Mesendoderm (in vitro differentiated cells): ENCODE results near the gene CCDC40.

Experiments used
- DNase-seq: peaks from one replicate; pipeline ENCODE4 v3.0.0; 2013
- H2AK5ac ChIP-seq: 2 replicates; pipeline ENCODE4 v1.6.1; 2013; ENCODE audit warnings: low read length, inconsistent platforms
- H2BK120ac ChIP-seq: 2 replicates; pipeline ENCODE4 v1.6.1; 2013; ENCODE audit warnings: low read depth, mild to moderate bottlenecking, low read length, moderate library complexity, mixed read lengths
- H2BK15ac ChIP-seq: replicated peaks from 2 replicates; pipeline ENCODE4 v1.6.1; 2013; ENCODE audit warnings: low read depth, mild to moderate bottlenecking, moderate library complexity
- H2BK5ac ChIP-seq: 2 replicates; pipeline ENCODE4 v1.6.1; 2013; ENCODE audit warnings: low read length, inconsistent platforms
- H3K18ac ChIP-seq: 2 replicates; pipeline ENCODE4 v1.6.1; 2013; ENCODE audit warnings: mild to moderate bottlenecking, low read length, mixed read lengths
- H3K23ac ChIP-seq: one replicate; pipeline ENCODE4 v1.6.1; 2013; ENCODE audit warnings: low read length
- H3K27ac ChIP-seq: 2 replicates; pipeline ENCODE4 v1.5.1; 2013; ENCODE audit warnings: low read depth, mild to moderate bottlenecking, inconsistent platforms, low read length, moderate library complexity
- H3K27me3 ChIP-seq: 2 replicates; pipeline ENCODE4 v1.6.1; 2013; ENCODE audit warnings: low read length, control low read depth, mild to moderate bottlenecking, inconsistent platforms; ENCODE audit not compliant: insufficient read depth, poor library complexity
- H3K36me3 ChIP-seq: 2 replicates; pipeline ENCODE4 v1.6.1; 2013; ENCODE audit warnings: low read length, inconsistent platforms; ENCODE audit not compliant: control insufficient read depth, insufficient read depth
- H3K4ac ChIP-seq: one replicate; pipeline ENCODE4 v1.6.1; 2013; ENCODE audit warnings: low read depth, mild to moderate bottlenecking, low read length, moderate library complexity
- H3K4me1 ChIP-seq: 2 replicates; pipeline ENCODE4 v1.6.1; 2013; ENCODE audit warnings: low read depth, low read length, inconsistent platforms; ENCODE audit not compliant: control insufficient read depth
- H3K4me2 ChIP-seq: 2 replicates; pipeline ENCODE4 v1.6.1; 2013; ENCODE audit warnings: low read length
- H3K4me3 ChIP-seq: 2 replicates; pipeline ENCODE4 v1.5.1; 2013; ENCODE audit warnings: mild to moderate bottlenecking, low read length
- H3K56ac ChIP-seq: one replicate; pipeline ENCODE4 v1.6.1; 2013; ENCODE audit warnings: low read length
- H3K79me1 ChIP-seq: 2 replicates; pipeline ENCODE4 v1.6.1; 2013; ENCODE audit warnings: low read length, inconsistent platforms
- H3K79me2 ChIP-seq: 2 replicates; pipeline ENCODE4 v1.6.1; 2013; ENCODE audit warnings: mild to moderate bottlenecking, low read length; ENCODE audit not compliant: control insufficient read depth, insufficient read depth
- H3K9ac ChIP-seq: 2 replicates; pipeline ENCODE4 v1.6.1; 2013; ENCODE audit warnings: low read length, inconsistent platforms
- H4K5ac ChIP-seq: one replicate; pipeline ENCODE4 v1.6.1; 2013; ENCODE audit warnings: low read length
- H4K8ac ChIP-seq: one replicate; pipeline ENCODE4 v1.6.1; 2013; ENCODE audit warnings: low read depth, mild to moderate bottlenecking, control low read depth, low read length, moderate library complexity
- WGBS: extraction: QIAGEN DNeasy Blood & Tissue Kit; methylation state at CpG from one replicate; pipeline ENCODE4 v1.1.7; 2013; ENCODE audit warnings: low lambda C conversion rate, missing lambda C conversion rate; ENCODE audit not compliant: insufficient coverage; ENCODE audit errors: extremely low coverage; 5-methylcytosine and 5-hydroxymethylcytosine counted together

CCDC40 gene

GRCh38 chr17:80003969-80004368 lies 32.5 kb upstream of the CCDC40 start:
- H2AK5ac ChIP-seq, result no peak overlapping the region
- H3K27ac ChIP-seq, result no peak overlapping the region
- no peak overlapping the region for H3K56ac ChIP-seq
- WGBS, result 100% methylated on average over 2 of the region's 15 CpGs
- H2BK15ac ChIP-seq, result no peak overlapping the region
- H3K18ac ChIP-seq, result no peak overlapping the region
- H3K4me2 ChIP-seq, result no peak overlapping the region
- H3K9ac ChIP-seq, result no peak overlapping the region
- peaks cover 3% of the 10 kb centered on the region for H3K4me1 ChIP-seq
- no peak overlapping the region for H4K5ac ChIP-seq
- no peak overlapping the region for H4K8ac ChIP-seq
- H2BK5ac ChIP-seq, result no peak overlapping the region
- H3K4ac ChIP-seq, result no peak overlapping the region
- H3K79me1 ChIP-seq, result peaks cover 3% of the 10 kb centered on the region
- DNase-seq, result no peak
- H2BK120ac ChIP-seq, result no peak overlapping the region
- H3K27me3 ChIP-seq, result no peaks in the 10 kb centered on the region
- H3K4me3 ChIP-seq, result no peak overlapping the region
- H3K79me2 ChIP-seq, result no peaks in the 10 kb centered on the region
- H3K36me3 ChIP-seq, result no peaks in the 10 kb centered on the region
- H3K23ac ChIP-seq, result no peak overlapping the region

- Histone ChIP-seq H3K27me3 (no peaks in the 10 kb centered on the region), H3K18ac (no peak overlapping the region), H3K4me1 (peaks cover 4% of the 10 kb centered on the region), H2AK5ac (no peak overlapping the region), H3K27ac (no peak overlapping the region), H3K4me2 (peak overlapping the region; percentile 53), H2BK15ac (no peak overlapping the region), H3K4ac (no peak overlapping the region), H2BK120ac (no peak overlapping the region), H3K56ac (peak overlapping the region; percentile 68), H2BK5ac (no peak overlapping the region), H3K36me3 (no peaks in the 10 kb centered on the region), H3K79me1 (peaks cover 1% of the 10 kb centered on the region), H3K79me2 (no peaks in the 10 kb centered on the region), H3K4me3 (no peak overlapping the region), H4K5ac (no peak overlapping the region), H3K9ac (peak overlapping the region; percentile 53), H3K23ac (no peak overlapping the region), H4K8ac (no peak overlapping the region)
- no CpG with 5 or more reads among the region's 37 CpGs for WGBS
- peak; percentile 65 for DNase-seq
Measured at GRCh38 chr17:80005360-80006338, 30.8 kb upstream of the CCDC40 start.

GRCh38 chr17:80006339-80006720 lies 30.1 kb upstream of the CCDC40 start:
- Histone ChIP-seq H4K8ac (no peak overlapping the region), H4K5ac (no peak overlapping the region), H3K79me2 (no peaks in the 10 kb centered on the region), H3K4me2 (no peak overlapping the region), H3K56ac (peak overlapping the region; percentile 68), H3K4me1 (peaks cover 4% of the 10 kb centered on the region), H3K23ac (no peak overlapping the region), H3K27ac (no peak overlapping the region), H2BK120ac (no peak overlapping the region), H3K18ac (no peak overlapping the region), H3K4me3 (no peak overlapping the region), H3K4ac (no peak overlapping the region), H2AK5ac (no peak overlapping the region), H3K9ac (no peak overlapping the region), H3K27me3 (no peaks in the 10 kb centered on the region), H3K36me3 (no peaks in the 10 kb centered on the region), H2BK15ac (no peak overlapping the region), H2BK5ac (no peak overlapping the region), H3K79me1 (peaks cover 1% of the 10 kb centered on the region)
- no CpG with 5 or more reads among the region's 8 CpGs for WGBS
- no peak for DNase-seq

- no peak for DNase-seq
- H3K4me1 ChIP-seq, result peaks cover 4% of the 10 kb centered on the region
- no CpG with 5 or more reads among the region's 30 CpGs for WGBS
- H3K36me3 ChIP-seq, result no peaks in the 10 kb centered on the region
- H3K4ac ChIP-seq, result no peak overlapping the region
- no peaks in the 10 kb centered on the region for H3K79me2 ChIP-seq
- H2BK5ac ChIP-seq, result no peak overlapping the region
- no peaks in the 10 kb centered on the region for H3K27me3 ChIP-seq
- no peak overlapping the region for H3K27ac ChIP-seq
- H3K18ac ChIP-seq, result no peak overlapping the region
- no peak overlapping the region for H3K23ac ChIP-seq
- no peak overlapping the region for H2AK5ac ChIP-seq
- H3K79me1 ChIP-seq, result peaks cover 1% of the 10 kb centered on the region
- no peak overlapping the region for H3K4me2 ChIP-seq
- no peak overlapping the region for H3K9ac ChIP-seq
- no peak overlapping the region for H3K4me3 ChIP-seq
- no peak overlapping the region for H4K5ac ChIP-seq
- H3K56ac ChIP-seq, result no peak overlapping the region
- H4K8ac ChIP-seq, result no peak overlapping the region
- H2BK120ac ChIP-seq, result no peak overlapping the region
- no peak overlapping the region for H2BK15ac ChIP-seq
Measured at GRCh38 chr17:80006811-80007752, 29.4 kb upstream of the CCDC40 start.

- H3K56ac ChIP-seq, result no peak overlapping the region
- H3K4me3 ChIP-seq, result no peak overlapping the region
- no peaks in the 10 kb centered on the region for H3K27me3 ChIP-seq
- peaks cover 4% of the 10 kb centered on the region for H3K4me1 ChIP-seq
- H2BK15ac ChIP-seq, result no peak overlapping the region
- no peak overlapping the region for H3K27ac ChIP-seq
- no peak for DNase-seq
- no peak overlapping the region for H4K8ac ChIP-seq
- H3K4me2 ChIP-seq, result no peak overlapping the region
- no peak overlapping the region for H3K9ac ChIP-seq
- no peaks in the 10 kb centered on the region for H3K36me3 ChIP-seq
- H3K4ac ChIP-seq, result no peak overlapping the region
- H2BK5ac ChIP-seq, result no peak overlapping the region
- WGBS, result no CpG with 5 or more reads among the region's 10 CpGs
- peaks cover 1% of the 10 kb centered on the region for H3K79me1 ChIP-seq
- no peak overlapping the region for H3K18ac ChIP-seq
- H3K23ac ChIP-seq, result no peak overlapping the region
- no peak overlapping the region for H4K5ac ChIP-seq
- no peak overlapping the region for H2BK120ac ChIP-seq
- H3K79me2 ChIP-seq, result no peaks in the 10 kb centered on the region
- H2AK5ac ChIP-seq, result no peak overlapping the region
Measured at GRCh38 chr17:80007939-80008338, 28.5 kb upstream of the CCDC40 start.
